AG10803 (cell line): ENCODE results near the gene TGFB1I1.
"Not testable (repeated sequence)": the region's sequence is repeated elsewhere in the genome, so short reads cannot be mapped to it uniquely, and the experiment has no call there.

Source experiments
- DNase-seq: peaks from one replicate; pipeline ENCODE4 v3.0.0; 2010; ENCODE audit warnings: low read depth
- H3K4me3 ChIP-seq: 2 replicates; pipeline ENCODE4 v1.5.1; 2011; ENCODE audit warnings: mild to moderate bottlenecking, low read length, control low read depth
- TF ChIP-seq, protein P1 (sequence below): conservative IDR thresholded peaks from 2 replicates; pipeline ENCODE4 v1.5.1; 2011; ENCODE audit warnings: mild to moderate bottlenecking, low read length, control low read depth, inconsistent platforms

Gene TGFB1I1

DNA sequence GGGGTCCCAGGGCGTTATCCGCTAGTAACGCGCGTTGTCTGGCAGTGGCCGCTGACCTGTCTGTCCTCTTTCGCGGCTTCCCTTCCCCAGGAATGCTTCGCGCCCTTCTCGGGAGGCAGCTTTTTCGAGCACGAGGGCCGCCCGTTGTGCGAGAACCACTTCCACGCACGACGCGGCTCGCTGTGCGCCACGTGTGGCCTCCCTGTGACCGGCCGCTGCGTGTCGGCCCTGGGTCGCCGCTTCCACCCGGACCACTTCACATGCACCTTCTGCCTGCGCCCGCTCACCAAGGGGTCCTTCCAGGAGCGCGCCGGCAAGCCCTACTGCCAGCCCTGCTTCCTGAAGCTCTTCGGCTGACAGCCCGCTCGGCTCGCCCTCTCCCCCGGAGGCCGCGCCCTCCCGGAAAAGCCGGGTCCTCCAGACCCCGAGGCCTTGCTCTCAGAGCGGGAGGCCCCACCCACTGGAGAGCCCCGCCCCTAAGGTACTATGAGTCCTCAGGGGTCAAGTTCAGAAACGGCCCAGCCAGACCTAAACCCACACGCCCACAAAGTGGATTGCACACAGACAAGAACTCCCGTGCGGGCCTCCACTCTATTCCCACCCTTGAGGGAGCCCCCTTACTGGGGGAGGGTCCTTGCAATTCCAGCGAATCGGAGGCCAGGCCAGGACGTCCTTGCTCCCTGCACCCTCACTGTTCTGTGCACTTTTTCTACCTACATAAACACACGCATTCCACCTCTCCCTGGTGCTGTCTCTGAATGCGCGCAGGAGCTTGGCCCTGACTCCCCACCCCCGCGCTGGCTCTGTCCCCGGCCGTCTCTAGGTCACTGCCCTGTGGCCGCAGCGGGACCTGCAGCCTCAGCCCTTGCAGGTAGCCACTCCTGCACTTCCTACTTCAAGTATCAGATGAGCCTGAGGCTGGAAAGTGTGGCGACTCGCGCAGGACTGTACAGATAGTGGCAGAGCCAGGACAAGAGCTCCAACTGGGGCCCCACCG, 5.6 kb downstream of the TGFB1I1 start:
- TF ChIP-seq, protein P1, sequence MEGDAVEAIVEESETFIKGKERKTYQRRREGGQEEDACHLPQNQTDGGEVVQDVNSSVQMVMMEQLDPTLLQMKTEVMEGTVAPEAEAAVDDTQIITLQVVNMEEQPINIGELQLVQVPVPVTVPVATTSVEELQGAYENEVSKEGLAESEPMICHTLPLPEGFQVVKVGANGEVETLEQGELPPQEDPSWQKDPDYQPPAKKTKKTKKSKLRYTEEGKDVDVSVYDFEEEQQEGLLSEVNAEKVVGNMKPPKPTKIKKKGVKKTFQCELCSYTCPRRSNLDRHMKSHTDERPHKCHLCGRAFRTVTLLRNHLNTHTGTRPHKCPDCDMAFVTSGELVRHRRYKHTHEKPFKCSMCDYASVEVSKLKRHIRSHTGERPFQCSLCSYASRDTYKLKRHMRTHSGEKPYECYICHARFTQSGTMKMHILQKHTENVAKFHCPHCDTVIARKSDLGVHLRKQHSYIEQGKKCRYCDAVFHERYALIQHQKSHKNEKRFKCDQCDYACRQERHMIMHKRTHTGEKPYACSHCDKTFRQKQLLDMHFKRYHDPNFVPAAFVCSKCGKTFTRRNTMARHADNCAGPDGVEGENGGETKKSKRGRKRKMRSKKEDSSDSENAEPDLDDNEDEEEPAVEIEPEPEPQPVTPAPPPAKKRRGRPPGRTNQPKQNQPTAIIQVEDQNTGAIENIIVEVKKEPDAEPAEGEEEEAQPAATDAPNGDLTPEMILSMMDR, result no peak
- H3K4me3 ChIP-seq, result no peak overlapping the region
- DNase-seq, result no peak

DNA sequence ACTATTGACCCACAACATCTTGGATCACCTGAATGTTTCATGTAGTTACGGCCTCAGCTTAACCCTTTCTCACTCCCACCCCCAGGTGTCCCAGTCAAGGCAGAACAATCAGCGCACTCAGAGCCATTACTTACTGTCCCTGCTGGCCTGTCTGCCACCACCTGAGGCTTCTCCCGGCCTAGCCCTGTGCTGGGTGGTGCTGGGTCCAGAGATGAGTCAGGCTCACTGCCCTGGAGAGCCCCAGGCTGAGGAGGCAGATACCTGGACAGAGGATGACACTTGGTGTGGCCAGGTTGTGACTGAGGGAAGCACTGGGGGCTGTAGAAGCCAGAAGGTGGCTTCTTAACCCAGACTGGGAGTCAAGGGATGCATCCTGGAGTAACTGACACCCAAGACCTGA, 7.0 kb downstream of the TGFB1I1 start:
- DNase-seq, result no peak
- no peak overlapping the region for H3K4me3 ChIP-seq
- TF ChIP-seq, protein P1, result no peak

DNA sequence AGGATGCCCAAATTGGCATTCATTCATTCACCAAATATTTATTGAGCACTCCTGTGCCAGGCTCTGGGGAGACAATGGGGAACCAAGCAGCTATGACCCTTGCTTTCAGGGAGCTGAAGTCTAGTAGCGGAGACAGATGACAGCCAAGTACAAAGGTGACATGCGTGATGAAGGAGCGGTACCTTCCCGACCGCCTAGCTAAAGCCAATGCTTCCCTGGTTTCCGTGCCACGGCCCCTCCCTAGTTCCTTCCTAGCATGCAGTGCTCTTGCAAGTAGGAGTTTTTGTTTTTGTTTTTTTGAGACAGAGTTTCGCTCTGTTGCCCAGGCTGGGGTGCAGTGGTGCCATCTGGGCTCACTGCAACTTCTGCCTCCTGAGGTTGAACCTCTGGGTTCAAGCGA, 7.8 kb downstream of the TGFB1I1 start:
- TF ChIP-seq, protein P1, result no peak
- H3K4me3 ChIP-seq, result no peak overlapping the region
- no peak for DNase-seq

DNA sequence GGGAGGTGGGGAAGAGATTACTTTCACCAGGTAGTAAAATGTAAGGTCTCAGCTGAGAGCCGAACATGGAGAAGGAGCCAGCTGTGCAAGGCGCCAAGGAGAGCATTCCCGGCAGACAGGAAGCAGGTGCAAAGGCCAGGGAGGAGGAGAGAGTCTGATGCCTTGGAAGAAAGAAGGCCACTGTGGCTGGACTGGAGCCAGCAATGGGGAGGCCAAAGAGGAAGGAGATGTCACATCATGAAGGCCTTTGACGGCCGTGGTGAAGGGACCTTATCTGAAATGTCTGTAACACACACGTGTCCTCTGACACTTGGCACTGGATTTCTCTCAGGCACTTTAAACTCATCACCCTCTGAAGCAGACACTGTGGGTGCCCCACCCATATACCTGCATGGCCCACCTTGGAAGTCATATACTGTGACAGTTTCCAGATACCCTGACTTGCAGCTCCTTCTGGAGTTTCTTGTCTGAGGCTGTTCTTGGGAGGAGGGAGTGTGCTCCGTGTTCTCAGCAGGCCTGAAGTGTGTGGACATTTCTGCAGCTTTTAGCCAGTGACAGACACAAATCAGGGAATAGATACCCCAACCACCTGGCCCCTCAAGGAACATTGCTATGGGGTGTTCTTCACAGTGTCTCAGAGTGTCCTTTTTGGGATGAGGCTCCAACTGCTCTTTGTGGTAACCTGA, 9.0 kb downstream of the TGFB1I1 start:
- H3K4me3 ChIP-seq, result no peak overlapping the region
- DNase-seq, result no peak
- TF ChIP-seq, protein P1, result no peak

DNA sequence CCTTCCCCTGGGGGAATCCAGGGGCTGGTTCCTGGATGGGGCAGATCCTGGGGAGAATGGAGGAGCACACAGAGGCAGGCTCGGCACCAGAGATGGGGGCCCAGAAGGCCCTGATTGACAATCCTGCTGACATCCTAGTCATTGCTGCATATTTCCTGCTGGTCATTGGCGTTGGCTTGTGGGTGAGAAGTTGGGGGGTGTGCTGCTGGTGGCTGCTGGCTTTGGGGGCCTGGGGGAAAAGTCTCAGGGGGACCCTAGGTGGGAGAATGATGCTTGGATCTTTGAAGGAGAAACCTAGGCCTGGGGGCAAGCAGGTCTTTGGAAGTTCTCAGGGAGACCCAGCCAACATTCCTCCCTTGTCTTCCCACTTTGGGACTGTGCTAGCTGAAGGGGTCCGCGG, 11.1 kb downstream of the TGFB1I1 start, which contains the start of gene SLC5A2:
SLC5A2 (plus strand) TSS at position 43 of the 400 bp plus-strand sequence; CDS start at position 57, 14 bp downstream.
- H3K4me3 ChIP-seq, result no peak within 1 kb of the TSS
- DNase-seq, result no peak
- TF ChIP-seq, protein P1, result no peak

- not testable (repeated sequence) for H3K4me3 ChIP-seq, DNase-seq
These were observed 12.1 kb downstream of the TGFB1I1 start for GRCh38 chr16:31484048-31484447.

DNA sequence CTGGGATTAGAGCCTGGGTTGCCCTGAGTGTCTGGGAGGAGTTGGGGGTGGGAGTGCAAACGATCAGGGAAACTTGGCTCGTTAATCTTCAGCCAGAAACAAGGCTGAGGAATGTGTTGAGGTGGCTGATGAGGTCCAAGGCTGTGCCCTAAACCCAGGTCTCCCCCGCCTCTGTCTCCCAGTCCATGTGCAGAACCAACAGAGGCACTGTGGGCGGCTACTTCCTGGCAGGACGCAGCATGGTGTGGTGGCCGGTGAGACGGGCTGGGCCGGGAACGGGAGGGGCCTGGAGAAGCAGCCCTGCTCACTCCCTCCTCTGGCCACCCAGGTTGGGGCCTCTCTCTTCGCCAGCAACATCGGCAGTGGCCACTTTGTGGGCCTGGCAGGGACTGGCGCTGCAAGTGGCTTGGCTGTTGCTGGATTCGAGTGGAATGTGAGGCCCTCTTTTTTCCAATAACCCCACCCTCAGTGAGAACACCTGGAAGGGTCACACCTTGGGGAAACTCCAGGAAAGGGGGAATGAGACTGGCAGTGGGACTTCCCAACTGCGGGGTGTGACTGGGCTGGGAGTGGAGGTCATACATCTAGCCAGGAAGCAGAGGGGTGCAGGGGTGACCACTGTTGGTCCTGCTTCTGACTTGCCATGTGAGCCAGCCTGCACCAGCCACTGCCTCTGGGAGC, 12.7 kb downstream of the TGFB1I1 start:
- TF ChIP-seq, protein P1, result no peak
- no peak overlapping the region for H3K4me3 ChIP-seq
- no peak for DNase-seq
